ENCODE measurements around the gene SYN1. TPM values are rescaled to one million over a fixed set of nuclear protein-coding genes. Genes with fewer than 3 reads are reported as not detected.

The SYN1 gene
- total RNA-seq, 1 experiment from 2014 or later, result 0.49 TPM

- DNase-seq (ENCODE audit: unreplicated experiment), result no peak
- H3K4me1 Mint-ChIP-seq (ENCODE audit: insufficient read depth, unreplicated experiment), result no peaks in the 10 kb centered on the region
- no peaks in the 10 kb centered on the region for H3K9me3 Mint-ChIP-seq (ENCODE audit: unreplicated experiment)
- H3K27me3 Mint-ChIP-seq (ENCODE audit: insufficient read depth, unreplicated experiment), result no peaks in the 10 kb centered on the region
- H3K4me3 Mint-ChIP-seq (ENCODE audit: unreplicated experiment), result no peak overlapping the region
- no peak for TF ChIP-seq CTCF (IDR thresholded peaks at IDR 0.05; ENCODE audit: unreplicated experiment)
- H3K27ac Mint-ChIP-seq (ENCODE audit: low read depth, unreplicated experiment), result no peak overlapping the region
- no TSS peak for BruUV-seq (replicated peaks)
- H3K36me3 Mint-ChIP-seq (ENCODE audit: insufficient read depth, unreplicated experiment), result peaks cover 6% of the 10 kb centered on the region
- intact Hi-C loops (cut with micrococcal nuclease), result no loop called here
- POLR2A ChIA-PET, result no interaction called here
- CTCF ChIA-PET, result interaction anchor here (0.9 kb wide), 1 partner anchor 11 kb away, joined by 3 read pairs; no protein-coding TSS in a partner anchor
Observed at GRCh38 chrX:47530049-47530448, 89.6 kb downstream of the SYN1 start.

GRCh38 chrX:47529548-47529947 lies 90.1 kb downstream of the SYN1 start:
- no peak for TF ChIP-seq CTCF (IDR thresholded peaks at IDR 0.05; ENCODE audit: unreplicated experiment)
- Mint-ChIP-seq H3K4me3 (ENCODE audit: unreplicated experiment) (no peak overlapping the region), H3K27me3 (ENCODE audit: insufficient read depth, unreplicated experiment) (no peaks in the 10 kb centered on the region), H3K27ac (ENCODE audit: low read depth, unreplicated experiment) (no peak overlapping the region), H3K4me1 (ENCODE audit: insufficient read depth, unreplicated experiment) (no peaks in the 10 kb centered on the region), H3K9me3 (ENCODE audit: unreplicated experiment) (no peaks in the 10 kb centered on the region), H3K36me3 (ENCODE audit: insufficient read depth, unreplicated experiment) (peaks cover 6% of the 10 kb centered on the region)
- ChIA-PET POLR2A (no interaction called here), CTCF (no interaction called here)
- intact Hi-C loops (cut with micrococcal nuclease), result no loop called here
- BruUV-seq (replicated peaks), result no TSS peak
- no peak for DNase-seq (ENCODE audit: unreplicated experiment)

GRCh38 chrX:47523713-47524166 lies 95.9 kb downstream of the SYN1 start:
- H3K36me3 Mint-ChIP-seq (ENCODE audit: insufficient read depth, unreplicated experiment), result no peaks in the 10 kb centered on the region
- no peaks in the 10 kb centered on the region for H3K4me1 Mint-ChIP-seq (ENCODE audit: insufficient read depth, unreplicated experiment)
- BruUV-seq (replicated peaks), result no TSS peak
- intact Hi-C loops (cut with micrococcal nuclease), result loop anchor here (1.0 kb wide), 2 partner anchors 26 to 330 kb away; partner anchors contain the start of gene UBA1
- H3K27me3 Mint-ChIP-seq (ENCODE audit: insufficient read depth, unreplicated experiment), result no peaks in the 10 kb centered on the region
- no peak for TF ChIP-seq CTCF (IDR thresholded peaks at IDR 0.05; ENCODE audit: unreplicated experiment)
- CTCF ChIA-PET, result interaction anchor here (0.6 to 4.7 kb wide), 14 partner anchors 9 to 314 kb away, joined by 3 to 36 read pairs (median 4); no protein-coding TSS in a partner anchor
- DNase-seq (ENCODE audit: unreplicated experiment), result no peak
- POLR2A ChIA-PET, result interaction anchor here (0.6 to 1.2 kb wide), 4 partner anchors 24 to 761 kb away, joined by 3 to 6 read pairs (median 4); no protein-coding TSS in a partner anchor
- H3K9me3 Mint-ChIP-seq (ENCODE audit: unreplicated experiment), result no peaks in the 10 kb centered on the region
- H3K27ac Mint-ChIP-seq (ENCODE audit: low read depth, unreplicated experiment), result no peak overlapping the region
- H3K4me3 Mint-ChIP-seq (ENCODE audit: unreplicated experiment), result peak overlapping the region; percentile 57

GRCh38 chrX:47523297-47523696 lies 96.4 kb downstream of the SYN1 start:
- intact Hi-C loops (cut with micrococcal nuclease), result loop anchor here (1.0 kb wide), 2 partner anchors 26 to 330 kb away; partner anchors contain the start of gene UBA1
- peak overlapping the region; percentile 57 for H3K4me3 Mint-ChIP-seq (ENCODE audit: unreplicated experiment)
- no peaks in the 10 kb centered on the region for H3K27me3 Mint-ChIP-seq (ENCODE audit: insufficient read depth, unreplicated experiment)
- CTCF ChIA-PET, result interaction anchor here (0.6 to 4.7 kb wide), 14 partner anchors 8 to 397 kb away, joined by 3 to 36 read pairs (median 4); no protein-coding TSS in a partner anchor
- TF ChIP-seq CTCF (IDR thresholded peaks at IDR 0.05; ENCODE audit: unreplicated experiment), result peak; percentile 75
- H3K27ac Mint-ChIP-seq (ENCODE audit: low read depth, unreplicated experiment), result no peak overlapping the region
- no peaks in the 10 kb centered on the region for H3K36me3 Mint-ChIP-seq (ENCODE audit: insufficient read depth, unreplicated experiment)
- no peaks in the 10 kb centered on the region for H3K4me1 Mint-ChIP-seq (ENCODE audit: insufficient read depth, unreplicated experiment)
- peak; percentile 59 for DNase-seq (ENCODE audit: unreplicated experiment)
- H3K9me3 Mint-ChIP-seq (ENCODE audit: unreplicated experiment), result no peaks in the 10 kb centered on the region
- no TSS peak for BruUV-seq (replicated peaks)
- POLR2A ChIA-PET, result interaction anchor here (0.6 to 1.2 kb wide), 6 partner anchors 21 to 760 kb away, joined by 3 to 6 read pairs (median 3); no protein-coding TSS in a partner anchor

Small RNAs within 50 kb of the gene (microRNA-seq; reads per million reads assigned to microRNA genes)
- gene MIR4769, result not detected

Other genes starting within 250 kb of the SYN1 start
- gene ZNF157, start 249.3 kb downstream of the SYN1 start, total RNA-seq (2022), result not detected in 2 replicates
- gene ZNF41, start 136.6 kb downstream of the SYN1 start, total RNA-seq (2022), result 5.6 and 7.0 TPM in 2 replicates
- gene ARAF, start 58.7 kb downstream of the SYN1 start, total RNA-seq (2022), result 53.2 and 63.5 TPM in 2 replicates
- gene TIMP1, start 37.4 kb downstream of the SYN1 start, total RNA-seq (2022), result 647 and 720 TPM in 2 replicates
- gene CFP, start 10.1 kb upstream of the SYN1 start, total RNA-seq (2022), result 0.56 and 0.71 TPM in 2 replicates
- 48.8 and 51.7 TPM in 2 replicates for gene ELK1, start 30.7 kb upstream of the SYN1 start, total RNA-seq (2022)
- 112 and 140 TPM in 2 replicates for gene UXT, start 39.3 kb upstream of the SYN1 start, total RNA-seq (2022)
- 7.5 and 7.8 TPM in 2 replicates for gene ZNF81, start 217.0 kb upstream of the SYN1 start, total RNA-seq (2022)